CD14-positive monocyte (primary cell): Measurements from ENCODE around the gene POLR2F. TPM values are rescaled to one million over a fixed set of nuclear protein-coding genes. Genes with fewer than 3 reads are reported as not detected.

Experiments
- DNase-seq, 3 donors: peaks; one replicate each; pipeline ENCODE4 v3.0.0-alpha.2; 2011 to 2022
- H2AFZ ChIP-seq: 2 replicates; pipeline ENCODE4 v1.6.0; 2012; ENCODE audit warnings: mild to moderate bottlenecking, low read depth, low read length, inconsistent platforms; ENCODE audit not compliant: insufficient read depth, poor library complexity, severe bottlenecking
- H3K27ac ChIP-seq, 2 donors: 1 replicate in 1 of 2; 2 replicates in 1 of 2; pipeline ENCODE4 v1.5.1; 2012 to 2013; ENCODE audit warnings: low read length in 2 of 2, control low read depth in 1 of 2, inconsistent platforms in 1 of 2, low read depth in 1 of 2, mild to moderate bottlenecking in 1 of 2
- H3K27me3 ChIP-seq, 2 donors: one replicate each; pipeline versions ENCODE4 v1.6.0 to v1.6.1; 2011 to 2013; ENCODE audit warnings: low read length in 2 of 2; ENCODE audit not compliant: control insufficient read depth in 2 of 2, insufficient read depth in 2 of 2
- H3K36me3 ChIP-seq, 2 donors: replicated peaks in 1 of 2; 1 replicate in 1 of 2; 2 replicates in 1 of 2; pipeline versions ENCODE4 v1.5.1 to v1.6.1; 2012 to 2013; ENCODE audit warnings: low read length in 2 of 2, control low read depth in 1 of 2, inconsistent platforms in 1 of 2, mild to moderate bottlenecking in 1 of 2; ENCODE audit not compliant: insufficient read depth in 2 of 2, control insufficient read depth in 1 of 2
- H3K4me1 ChIP-seq, 2 donors: 1 replicate in 1 of 2; 2 replicates in 1 of 2; pipeline versions ENCODE4 v1.5.1 to v1.6.1; 2012 to 2013; ENCODE audit warnings: low read length in 2 of 2, control low read depth in 1 of 2, inconsistent platforms in 1 of 2, mild to moderate bottlenecking in 1 of 2, moderate library complexity in 1 of 2; ENCODE audit not compliant: insufficient read depth in 2 of 2, control insufficient read depth in 1 of 2
- H3K4me2 ChIP-seq: replicated peaks from 2 replicates; pipeline ENCODE3; 2012; ENCODE audit warnings: low read length, moderate library complexity, mild to moderate bottlenecking; ENCODE audit not compliant: poor library complexity, severe bottlenecking; ENCODE audit errors: extremely low read depth
- H3K4me3 ChIP-seq, 3 experiments: fragments of 200-600 bp in 1 of 3; sonication (generic) in 1 of 3; replicated peaks in 1 of 3; 1 replicate in 2 of 3; 2 replicates in 1 of 3; pipeline ENCODE4 v1.5.1; 2011 to 2013; ENCODE audit warnings: low read length in 3 of 3, mild to moderate bottlenecking in 3 of 3, control low read depth in 2 of 3, low read depth in 2 of 3, inconsistent platforms in 1 of 3, moderate library complexity in 1 of 3
- H3K79me2 ChIP-seq: 2 replicates; pipeline ENCODE4 v1.6.0; 2012; ENCODE audit warnings: mild to moderate bottlenecking, control low read depth, inconsistent platforms, low read length, moderate library complexity; ENCODE audit not compliant: insufficient read depth
- H3K9ac ChIP-seq: 2 replicates; pipeline ENCODE4 v1.6.0; 2017; ENCODE audit warnings: low read length, mild to moderate bottlenecking; ENCODE audit not compliant: insufficient read depth, poor library complexity, severe bottlenecking
- H3K9me3 ChIP-seq, 2 donors: replicated peaks in 1 of 2; 1 replicate in 1 of 2; 2 replicates in 1 of 2; pipeline versions ENCODE4 v1.5.1 to v1.6.1; 2012 to 2013; ENCODE audit warnings: low read length in 2 of 2, control low read depth in 1 of 2; ENCODE audit not compliant: control insufficient read depth in 1 of 2, insufficient read depth in 1 of 2
- H4K20me1 ChIP-seq: 2 replicates; pipeline ENCODE4 v1.6.0; 2012; ENCODE audit warnings: mild to moderate bottlenecking, low read length, control low read depth, moderate library complexity; ENCODE audit not compliant: insufficient read depth
- H3K27ac Mint-ChIP-seq, 7 donors: one replicate each; pipeline ENCODE4 v1.8.0; 2020; ENCODE audit warnings: mild to moderate bottlenecking in 7 of 7, mixed read lengths in 7 of 7, moderate library complexity in 6 of 7, inconsistent platforms in 2 of 7
- H3K27me3 Mint-ChIP-seq, 3 donors: one replicate each; pipeline ENCODE4 v1.8.0; 2021 to 2022; ENCODE audit warnings: low read depth in 3 of 3, mild to moderate bottlenecking in 3 of 3, mixed read lengths in 3 of 3, moderate library complexity in 3 of 3, inconsistent platforms in 1 of 3
- H3K36me3 Mint-ChIP-seq, 2 donors: one replicate each; pipeline ENCODE4 v1.8.0; 2020; ENCODE audit warnings: mixed read lengths in 2 of 2, inconsistent platforms in 1 of 2, mild to moderate bottlenecking in 1 of 2
- H3K4me1 Mint-ChIP-seq: one replicate; pipeline ENCODE4 v1.8.0; 2020; ENCODE audit warnings: mild to moderate bottlenecking, mixed read lengths
- H3K4me3 Mint-ChIP-seq, 2 donors: one replicate each; pipeline ENCODE4 v1.8.0; 2020; ENCODE audit warnings: mild to moderate bottlenecking in 2 of 2, mixed read lengths in 2 of 2, moderate library complexity in 1 of 2
- H3K9me3 Mint-ChIP-seq, 7 donors: one replicate each; pipeline ENCODE4 v1.8.0; 2020 to 2022; ENCODE audit warnings: mixed read lengths in 7 of 7, mild to moderate bottlenecking in 6 of 7, moderate library complexity in 6 of 7, inconsistent platforms in 2 of 7
- CTCF ChIP-seq: fragments of 200-600 bp; IDR thresholded peaks from one replicate; pipeline ENCODE4 v1.8.0; 2022; ENCODE audit warnings: antibody characterized with exemption, mild to moderate bottlenecking
- whole genome bisulfite sequencing: methylation state at CpG from one replicate; pipeline ENCODE4 v1.1.5; 2013; ENCODE audit warnings: missing lambda C conversion rate; ENCODE audit not compliant: insufficient coverage; 5-methylcytosine and 5-hydroxymethylcytosine counted together
- intact Hi-C, 2 donors: fragments of 100-400 bp; cut with micrococcal nuclease; formaldehyde crosslinking; loops; one replicate each; pipeline versions ENCODE4 v1.15.0 to v1.15.1; 2023
- polyA plus RNA-seq, 3 donors: library from polyadenylated mRNA; depleted of rRNA in 1 of 3; unstranded in 2 of 3; stranded (reverse) in 1 of 3; fragments of 300-500 nt in 2 of 3; fragments of >200 nt in 1 of 3; fragmentation: Illumina TruSeq in 2 of 3; gene quantifications; 1 replicate in 2 of 3; 2 replicates in 1 of 3; pipeline ENCODE4 v1.2.3, GENCODE V29; 2012 to 2021

The POLR2F gene
- polyA plus RNA-seq, 3 donors = 45.4 to 182 (median 143) TPM

- no peaks in the 10 kb centered on the region for H3K4me1 ChIP-seq
- intact Hi-C loops = no loop called here
- Mint-ChIP-seq H3K36me3 (peaks cover 31 to 41% of the 10 kb centered on the region in 2 donors), H3K9me3 (no peaks in the 10 kb centered on the region), H3K4me1 (peaks cover 3% of the 10 kb centered on the region), H3K27ac (no peak overlapping the region), H3K27me3 (peaks cover 0 to 2% (median under 1%) of the 10 kb centered on the region in 3 donors), H3K4me3 (no peak overlapping the region)
- no peak for TF ChIP-seq CTCF
- H4K20me1 ChIP-seq = no peaks in the 10 kb centered on the region
- 45% methylated on average over 4 of the region's 7 CpGs for WGBS
- no peak overlapping the region for H3K27ac ChIP-seq
- H3K4me2 ChIP-seq = no peak overlapping the region
- no peak overlapping the region for H3K9ac ChIP-seq
- peak in 1 of 3 donors; percentile 34 for DNase-seq
- H3K79me2 ChIP-seq = no peaks in the 10 kb centered on the region
- peaks cover 14 to 29% of the 10 kb centered on the region in 2 donors for H3K36me3 ChIP-seq
- H3K4me3 ChIP-seq = no peak overlapping the region
- H2AFZ ChIP-seq = no peak overlapping the region
- no peaks in the 10 kb centered on the region for H3K27me3 ChIP-seq
- H3K9me3 ChIP-seq = no peaks in the 10 kb centered on the region
These were observed 40.2 kb upstream of the POLR2F start for GRCh38 chr22:37913233-37913721.

- H3K36me3 ChIP-seq = peaks cover 16 to 38% of the 10 kb centered on the region in 2 donors
- no peak overlapping the region for H3K4me2 ChIP-seq
- no peak overlapping the region for H3K9ac ChIP-seq
- H3K4me3 ChIP-seq = no peak overlapping the region
- H3K36me3 Mint-ChIP-seq = peaks cover 32 to 48% of the 10 kb centered on the region in 2 donors
- WGBS = 82% methylated on average over 3 of the region's 5 CpGs
- H4K20me1 ChIP-seq = no peaks in the 10 kb centered on the region
- no peak for TF ChIP-seq CTCF
- no peak for DNase-seq
- H3K27me3 Mint-ChIP-seq = peaks cover 0 to 3% (median 3%) of the 10 kb centered on the region in 3 donors
- H3K27me3 ChIP-seq = no peaks in the 10 kb centered on the region
- no peak overlapping the region for H2AFZ ChIP-seq
- H3K9me3 Mint-ChIP-seq = no peaks in the 10 kb centered on the region
- H3K27ac ChIP-seq = no peak overlapping the region
- intact Hi-C loops = no loop called here
- no peaks in the 10 kb centered on the region for H3K79me2 ChIP-seq
- H3K4me1 Mint-ChIP-seq = peaks cover 5% of the 10 kb centered on the region
- H3K9me3 ChIP-seq = no peaks in the 10 kb centered on the region
- H3K4me1 ChIP-seq = peaks cover 7 to 9% of the 10 kb centered on the region in 2 donors
- no peak overlapping the region for H3K4me3 Mint-ChIP-seq
- no peak overlapping the region for H3K27ac Mint-ChIP-seq
These were observed 37.2 kb upstream of the POLR2F start for GRCh38 chr22:37916311-37916710.
